Large intestine (tissue), 3 donors: Measurements from ENCODE around the gene CACNA2D4. TPM values are rescaled to one million over a fixed set of nuclear protein-coding genes. Genes with fewer than 3 reads are reported as not detected.

Experiments used
- DNase-seq, 2 donors: peaks; one replicate each; pipeline versions ENCODE4 v3.0.0 to v3.0.0-alpha.2; 2013
- H3K27ac ChIP-seq: one replicate; pipeline ENCODE4 v1.5.1; 2013; ENCODE audit warnings: low read length
- H3K27me3 ChIP-seq: 2 replicates; pipeline ENCODE4 v1.6.1; 2013; ENCODE audit warnings: low read length; ENCODE audit not compliant: control insufficient read depth, insufficient read depth
- H3K36me3 ChIP-seq: 2 replicates; pipeline ENCODE4 v1.6.1; 2013; ENCODE audit warnings: low read length; ENCODE audit not compliant: control insufficient read depth, insufficient read depth
- H3K4me1 ChIP-seq: one replicate; pipeline ENCODE4 v1.6.1; 2013; ENCODE audit warnings: low read length; ENCODE audit not compliant: control insufficient read depth, insufficient read depth
- H3K4me3 ChIP-seq: one replicate; pipeline ENCODE4 v1.5.1; 2013; ENCODE audit warnings: low read length
- H3K9me3 ChIP-seq: one replicate; pipeline ENCODE4 v1.6.1; 2013; ENCODE audit warnings: mild to moderate bottlenecking, low read depth, low read length, moderate library complexity; ENCODE audit not compliant: control insufficient read depth
- WGBS: methylation state at CpG from one replicate; pipeline ENCODE4 v1.1.5; 2013; ENCODE audit warnings: low lambda C conversion rate; ENCODE audit not compliant: insufficient coverage; 5-methylcytosine and 5-hydroxymethylcytosine counted together
- polyA plus RNA-seq: library from polyadenylated mRNA; unstranded; fragments of 120-200 nt; gene quantifications from one replicate; pipeline ENCODE4 v1.2.1, GENCODE V29; 2013

The CACNA2D4 gene
- polyA plus RNA-seq, 1 donor: 5.9 TPM

GRCh38 chr12:1927051-1927680 lies 8.7 kb upstream of the CACNA2D4 start:
- Histone ChIP-seq H3K27me3 (peaks cover 8% of the 10 kb centered on the region), H3K4me1 (no peaks in the 10 kb centered on the region), H3K36me3 (no peaks in the 10 kb centered on the region), H3K9me3 (no peaks in the 10 kb centered on the region), H3K4me3 (no peak overlapping the region), H3K27ac (no peak overlapping the region)
- no CpG with 5 or more reads among the region's 11 CpGs for WGBS
- DNase-seq: no peak

GRCh38 chr12:1926251-1926657 lies 7.8 kb upstream of the CACNA2D4 start:
- DNase-seq: no peak
- no peaks in the 10 kb centered on the region for H3K36me3 ChIP-seq
- H3K4me3 ChIP-seq: no peak overlapping the region
- no CpG with 5 or more reads among the region's 7 CpGs for WGBS
- H3K27me3 ChIP-seq: peaks cover 8% of the 10 kb centered on the region
- no peaks in the 10 kb centered on the region for H3K4me1 ChIP-seq
- no peak overlapping the region for H3K27ac ChIP-seq
- no peaks in the 10 kb centered on the region for H3K9me3 ChIP-seq

- no CpG with 5 or more reads among the region's 3 CpGs for WGBS
- no peak for DNase-seq
- Histone ChIP-seq H3K27ac (no peak overlapping the region), H3K4me1 (no peaks in the 10 kb centered on the region), H3K9me3 (no peaks in the 10 kb centered on the region), H3K27me3 (peaks cover 8% of the 10 kb centered on the region), H3K4me3 (no peak overlapping the region), H3K36me3 (no peaks in the 10 kb centered on the region)
These were observed 7.2 kb upstream of the CACNA2D4 start for GRCh38 chr12:1925684-1926006.

DNA sequence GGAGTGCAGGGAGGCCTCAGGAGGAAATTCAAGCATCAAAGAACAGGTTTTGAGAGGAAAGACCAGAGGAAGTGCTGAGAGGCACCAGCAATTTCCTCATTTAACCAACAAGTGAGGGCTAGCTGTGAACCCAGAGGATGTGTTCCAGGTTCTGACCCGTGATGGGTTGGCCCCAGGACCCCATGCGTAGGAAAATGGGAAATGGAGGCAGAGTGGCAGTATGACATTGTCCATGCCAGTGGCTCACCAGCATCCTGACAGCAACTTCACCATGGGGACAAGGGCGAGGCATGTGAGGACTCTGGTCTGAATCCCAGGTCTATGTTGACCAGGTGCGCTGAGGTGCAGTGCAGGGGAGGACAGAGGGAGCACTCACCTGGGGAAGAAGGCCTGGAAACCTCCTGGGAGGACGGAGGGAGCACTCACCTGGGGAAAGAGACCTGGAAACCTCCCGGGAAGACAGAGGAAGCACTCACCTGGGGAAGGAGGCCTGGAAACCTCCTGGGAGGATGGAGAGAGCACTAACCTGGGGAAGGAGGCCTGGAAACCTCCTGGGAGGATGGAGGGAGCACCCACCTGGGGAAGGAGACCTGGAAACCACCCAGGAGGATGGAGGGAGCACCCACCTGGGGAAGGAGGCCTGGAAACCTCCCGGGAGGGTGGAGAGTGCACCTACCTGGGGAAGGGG lies 6.7 kb upstream of the CACNA2D4 start:
- no peaks in the 10 kb centered on the region for H3K9me3 ChIP-seq
- H3K4me3 ChIP-seq: no peak overlapping the region
- no CpG with 5 or more reads among the region's 7 CpGs for WGBS
- no peak overlapping the region for H3K27ac ChIP-seq
- no peak for DNase-seq
- peaks cover 8% of the 10 kb centered on the region for H3K27me3 ChIP-seq
- H3K36me3 ChIP-seq: no peaks in the 10 kb centered on the region
- H3K4me1 ChIP-seq: no peaks in the 10 kb centered on the region

DNA sequence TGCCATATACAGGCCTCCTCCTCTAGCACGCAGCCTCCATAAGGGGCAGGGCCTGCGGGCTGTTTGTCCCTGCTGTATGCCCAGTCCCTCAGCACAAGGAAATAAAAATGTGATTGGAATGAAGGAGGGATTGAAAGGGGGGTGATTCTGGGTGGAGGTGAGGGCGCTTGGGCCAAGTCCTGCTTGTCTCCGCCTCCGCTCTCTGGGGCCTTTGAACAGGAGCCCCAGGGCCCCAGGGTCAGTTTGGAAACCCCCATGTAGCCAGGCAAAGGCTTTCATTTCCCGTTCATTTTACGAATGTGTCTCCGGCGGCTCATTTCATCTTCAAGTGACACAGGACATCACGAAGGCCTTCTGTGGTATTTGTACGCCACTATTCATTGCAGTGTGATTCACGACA lies 4.5 kb upstream of the CACNA2D4 start:
- Histone ChIP-seq H3K4me3 (no peak overlapping the region), H3K27me3 (peaks cover 8% of the 10 kb centered on the region), H3K36me3 (no peaks in the 10 kb centered on the region), H3K4me1 (no peaks in the 10 kb centered on the region), H3K9me3 (no peaks in the 10 kb centered on the region), H3K27ac (no peak overlapping the region)
- DNase-seq: no peak
- WGBS: 93% methylated on average over 5 of the region's 12 CpGs

DNA sequence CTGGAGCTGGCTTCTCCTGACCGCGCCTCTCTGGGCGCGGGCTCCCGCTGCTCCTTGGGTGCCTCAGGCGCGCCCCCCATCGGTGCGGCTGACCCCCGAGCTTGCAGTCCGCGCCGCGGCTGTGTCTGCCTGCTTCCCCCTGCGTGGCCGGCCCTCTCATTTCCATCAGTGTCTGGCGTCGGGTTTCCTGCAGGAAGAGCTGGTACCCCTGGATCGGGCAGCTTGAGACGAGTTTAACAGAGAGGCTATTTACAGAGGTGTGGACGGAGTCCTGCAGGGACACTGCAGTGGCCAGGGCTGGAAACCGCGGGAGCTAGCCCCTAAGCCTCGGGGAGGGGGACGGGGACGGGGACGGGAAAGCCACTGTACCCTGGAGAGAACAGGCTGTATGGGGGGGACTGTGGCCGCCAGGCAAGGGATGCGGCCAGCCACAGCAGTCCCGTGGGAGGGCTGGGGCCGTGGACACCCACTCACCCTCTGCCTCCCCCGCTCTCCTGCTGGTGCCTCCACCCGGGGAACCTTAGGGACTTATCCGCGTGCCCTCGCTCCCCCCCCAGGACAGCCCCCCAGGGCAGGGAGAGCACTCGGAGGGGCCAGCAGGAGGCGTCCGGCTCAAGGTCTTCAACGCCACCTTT lies 3.7 kb upstream of the CACNA2D4 start:
- DNase-seq: no peak
- H3K27ac ChIP-seq: no peak overlapping the region
- H3K4me3 ChIP-seq: no peak overlapping the region
- WGBS: no CpG with 5 or more reads among the region's 40 CpGs
- H3K27me3 ChIP-seq: peaks cover 8% of the 10 kb centered on the region
- peaks cover 2% of the 10 kb centered on the region for H3K4me1 ChIP-seq
- H3K36me3 ChIP-seq: no peaks in the 10 kb centered on the region
- H3K9me3 ChIP-seq: no peaks in the 10 kb centered on the region

DNA sequence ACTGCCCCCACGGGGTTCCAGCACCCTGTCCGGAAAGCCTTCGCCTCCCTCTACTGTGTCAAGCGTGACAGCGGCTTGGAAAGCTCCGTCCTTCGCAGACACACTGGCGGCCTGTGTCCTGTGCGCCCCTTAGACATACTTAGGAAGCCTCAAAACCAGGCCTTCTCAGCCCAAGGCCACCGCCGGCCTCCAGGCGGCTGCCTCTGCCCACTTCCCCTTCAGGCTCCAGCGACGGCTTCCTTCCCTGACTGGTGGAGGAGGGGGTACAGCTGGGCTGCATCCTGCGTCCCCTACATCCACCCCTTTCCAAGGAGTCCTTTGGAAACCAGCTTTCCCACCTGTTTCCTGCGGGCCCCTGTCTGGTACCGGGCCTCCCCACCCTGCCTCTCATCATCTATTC lies 2.5 kb upstream of the CACNA2D4 start:
- Histone ChIP-seq H3K4me1 (peaks cover 3% of the 10 kb centered on the region), H3K4me3 (no peak overlapping the region), H3K36me3 (no peaks in the 10 kb centered on the region), H3K27ac (no peak overlapping the region), H3K27me3 (peaks cover 6% of the 10 kb centered on the region), H3K9me3 (no peaks in the 10 kb centered on the region)
- 100% methylated on average over 1 of the region's 17 CpGs for WGBS
- no peak for DNase-seq

- peaks cover 3% of the 10 kb centered on the region for H3K4me1 ChIP-seq
- DNase-seq: no peak
- H3K27ac ChIP-seq: no peak overlapping the region
- peaks cover 6% of the 10 kb centered on the region for H3K27me3 ChIP-seq
- no peaks in the 10 kb centered on the region for H3K36me3 ChIP-seq
- H3K9me3 ChIP-seq: no peaks in the 10 kb centered on the region
- no peak overlapping the region for H3K4me3 ChIP-seq
- WGBS: no CpG with 5 or more reads among the region's 13 CpGs
These were observed 2.0 kb upstream of the CACNA2D4 start for GRCh38 chr12:1920436-1920835.

DNA sequence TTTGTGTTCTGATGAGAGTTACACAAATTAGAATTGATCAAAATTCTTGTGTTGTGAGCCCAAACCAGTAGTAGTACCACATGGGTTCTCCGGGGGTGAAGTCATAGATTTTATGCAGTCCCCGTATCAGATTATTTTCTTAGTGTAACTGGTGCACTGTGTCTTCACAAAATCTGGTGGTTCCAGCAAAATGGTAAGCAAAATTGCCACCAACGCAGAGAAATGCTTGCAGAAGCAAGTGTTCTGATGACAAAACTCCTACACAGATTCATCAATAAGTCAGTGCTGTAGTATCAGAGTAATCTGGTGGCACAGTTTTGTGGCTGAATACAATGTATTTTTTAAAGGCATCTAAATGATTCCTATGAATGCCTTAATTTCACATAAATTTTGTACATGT lies 1.3 kb upstream of the CACNA2D4 start:
- no peak for DNase-seq

GRCh38 chr12:1919284-1919683 lies 832 bp upstream of the CACNA2D4 start:
- WGBS: no CpG with 5 or more reads among the region's 5 CpGs
- Histone ChIP-seq H3K36me3 (no peaks in the 10 kb centered on the region), H3K4me3 (no peak overlapping the region), H3K27me3 (peaks cover 6% of the 10 kb centered on the region), H3K4me1 (peaks cover 3% of the 10 kb centered on the region), H3K9me3 (no peaks in the 10 kb centered on the region), H3K27ac (no peak overlapping the region)
- DNase-seq: no peak

More for the DNA sequence above, 1.3 kb upstream of the CACNA2D4 start:
- Histone ChIP-seq H3K36me3 (no peaks in the 10 kb centered on the region), H3K27ac (no peak overlapping the region), H3K27me3 (peaks cover 6% of the 10 kb centered on the region), H3K4me3 (no peak overlapping the region), H3K9me3 (no peaks in the 10 kb centered on the region), H3K4me1 (peaks cover 3% of the 10 kb centered on the region)
- 100% methylated on average over 1 of the region's 3 CpGs for WGBS
